IMR-90 (cell line): Measurements from ENCODE around the gene PIKFYVE.

ENCODE experiments used
- CHD1 ChIP-seq: IDR thresholded peaks from 2 replicates; pipeline ENCODE4 v1.6.1; 2012; ENCODE audit warnings: low read depth, low read length, improper control_type of control experiment
- MAZ ChIP-seq: IDR thresholded peaks from 2 replicates; pipeline ENCODE4 v1.6.1; 2012; ENCODE audit warnings: low read depth, mild to moderate bottlenecking, low read length, improper control_type of control experiment, moderate library complexity, borderline replicate concordance
- POLR2A ChIP-seq: IDR thresholded peaks from 2 replicates; pipeline ENCODE4 v1.6.1; 2012; ENCODE audit warnings: mild to moderate bottlenecking, low read depth, low read length
- TF ChIP-seq, protein P1 (sequence below): conservative IDR thresholded peaks from 2 replicates; pipeline ENCODE4 v1.5.1; 2012; ENCODE audit warnings: mild to moderate bottlenecking, low read depth, low read length, improper control_type of control experiment

DNA sequence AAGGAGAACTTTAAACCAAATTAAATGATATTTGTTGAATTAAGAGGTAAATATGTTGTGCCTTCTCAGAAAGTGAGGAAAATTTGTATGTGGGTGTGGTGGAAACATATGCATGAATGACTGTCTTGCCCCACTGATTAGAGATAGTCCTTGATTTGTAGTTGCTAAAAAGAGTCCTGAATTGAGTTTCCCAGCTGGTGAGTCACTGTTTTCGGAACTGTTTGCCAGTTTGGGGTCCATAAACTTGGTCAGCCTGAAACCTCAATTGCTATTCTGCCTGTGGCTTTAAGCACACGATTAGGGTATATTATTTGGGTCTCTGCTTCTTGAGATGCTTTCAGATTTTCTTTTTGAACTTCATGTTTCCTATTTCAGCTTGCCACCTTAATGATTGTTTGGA is 53.3 kb downstream of the PIKFYVE start:
- TF ChIP-seq, protein P1, sequence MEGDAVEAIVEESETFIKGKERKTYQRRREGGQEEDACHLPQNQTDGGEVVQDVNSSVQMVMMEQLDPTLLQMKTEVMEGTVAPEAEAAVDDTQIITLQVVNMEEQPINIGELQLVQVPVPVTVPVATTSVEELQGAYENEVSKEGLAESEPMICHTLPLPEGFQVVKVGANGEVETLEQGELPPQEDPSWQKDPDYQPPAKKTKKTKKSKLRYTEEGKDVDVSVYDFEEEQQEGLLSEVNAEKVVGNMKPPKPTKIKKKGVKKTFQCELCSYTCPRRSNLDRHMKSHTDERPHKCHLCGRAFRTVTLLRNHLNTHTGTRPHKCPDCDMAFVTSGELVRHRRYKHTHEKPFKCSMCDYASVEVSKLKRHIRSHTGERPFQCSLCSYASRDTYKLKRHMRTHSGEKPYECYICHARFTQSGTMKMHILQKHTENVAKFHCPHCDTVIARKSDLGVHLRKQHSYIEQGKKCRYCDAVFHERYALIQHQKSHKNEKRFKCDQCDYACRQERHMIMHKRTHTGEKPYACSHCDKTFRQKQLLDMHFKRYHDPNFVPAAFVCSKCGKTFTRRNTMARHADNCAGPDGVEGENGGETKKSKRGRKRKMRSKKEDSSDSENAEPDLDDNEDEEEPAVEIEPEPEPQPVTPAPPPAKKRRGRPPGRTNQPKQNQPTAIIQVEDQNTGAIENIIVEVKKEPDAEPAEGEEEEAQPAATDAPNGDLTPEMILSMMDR: no peak
- TF ChIP-seq MAZ (no peak), POLR2A (no peak), CHD1 (no peak)
